ENCODE results near the gene TMOD1. TPM values are rescaled to one million over a fixed set of nuclear protein-coding genes. Genes with fewer than 3 reads are reported as not detected.

The TMOD1 gene
- total and polyA plus RNA-seq, 2 donors (not counting 1 experiment from before 2014, with no cell fraction given), result 0.98 to 4.0 TPM

- Histone ChIP-seq H3K4me2 (ENCODE audit: extremely low read depth, insufficient read depth, low read length) (no peak overlapping the region), H3K4me1 (ENCODE audit: control insufficient read depth, extremely low read depth, insufficient read depth, low read length) (no peaks in the 10 kb centered on the region), H3K9me3 (ENCODE audit: control insufficient read depth, insufficient read depth, low read depth, low read length) (no peaks in the 10 kb centered on the region), H3K4me3 (replicated peaks in 1 of 4; ENCODE audit: control extremely low read depth in 1 of 4, insufficient read depth in 1 of 4, low read depth in 3 of 4, low read length in 4 of 4) (no peak overlapping the region), H2AFZ (ENCODE audit: low read length) (no peak overlapping the region), H3K27ac (ENCODE audit: insufficient read depth, low read length) (no peak overlapping the region), H3K9ac (ENCODE audit: insufficient read depth, low read length) (no peak overlapping the region), H3K79me2 (ENCODE audit: control insufficient read depth, insufficient read depth, low read length) (no peaks in the 10 kb centered on the region), H4K20me1 (ENCODE audit: control insufficient read depth, extremely low read depth, insufficient read depth, low read length) (no peaks in the 10 kb centered on the region), H3K27me3 (ENCODE audit: control insufficient read depth, insufficient read depth, low read length) (no peaks in the 10 kb centered on the region), H3K36me3 (ENCODE audit: control insufficient read depth, insufficient read depth, low read length) (peaks cover 4% of the 10 kb centered on the region)
- DNase-seq (ENCODE audit: low read depth in 2 of 2), result no peak
- TF ChIP-seq, protein P1, sequence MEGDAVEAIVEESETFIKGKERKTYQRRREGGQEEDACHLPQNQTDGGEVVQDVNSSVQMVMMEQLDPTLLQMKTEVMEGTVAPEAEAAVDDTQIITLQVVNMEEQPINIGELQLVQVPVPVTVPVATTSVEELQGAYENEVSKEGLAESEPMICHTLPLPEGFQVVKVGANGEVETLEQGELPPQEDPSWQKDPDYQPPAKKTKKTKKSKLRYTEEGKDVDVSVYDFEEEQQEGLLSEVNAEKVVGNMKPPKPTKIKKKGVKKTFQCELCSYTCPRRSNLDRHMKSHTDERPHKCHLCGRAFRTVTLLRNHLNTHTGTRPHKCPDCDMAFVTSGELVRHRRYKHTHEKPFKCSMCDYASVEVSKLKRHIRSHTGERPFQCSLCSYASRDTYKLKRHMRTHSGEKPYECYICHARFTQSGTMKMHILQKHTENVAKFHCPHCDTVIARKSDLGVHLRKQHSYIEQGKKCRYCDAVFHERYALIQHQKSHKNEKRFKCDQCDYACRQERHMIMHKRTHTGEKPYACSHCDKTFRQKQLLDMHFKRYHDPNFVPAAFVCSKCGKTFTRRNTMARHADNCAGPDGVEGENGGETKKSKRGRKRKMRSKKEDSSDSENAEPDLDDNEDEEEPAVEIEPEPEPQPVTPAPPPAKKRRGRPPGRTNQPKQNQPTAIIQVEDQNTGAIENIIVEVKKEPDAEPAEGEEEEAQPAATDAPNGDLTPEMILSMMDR (conservative IDR thresholded peaks at IDR 0.05 in 1 of 2, IDR thresholded peaks at IDR 0.05 in 1 of 2; ENCODE audit: low read depth in 1 of 2, low read length in 2 of 2), result no peak
- TF ChIP-seq EZH2 (IDR thresholded peaks at IDR 0.05; ENCODE audit: low read length, missing control alignments), result no peak
Observed at GRCh38 chr9:97599314-97599846, 97.9 kb downstream of the TMOD1 start.

- H3K36me3 ChIP-seq (ENCODE audit: control insufficient read depth, insufficient read depth, low read length), result peaks cover 5% of the 10 kb centered on the region
- no peak for DNase-seq (ENCODE audit: low read depth in 2 of 2)
- H3K4me2 ChIP-seq (ENCODE audit: extremely low read depth, insufficient read depth, low read length), result no peak overlapping the region
- no peak overlapping the region for H3K9ac ChIP-seq (ENCODE audit: insufficient read depth, low read length)
- no peaks in the 10 kb centered on the region for H3K27me3 ChIP-seq (ENCODE audit: control insufficient read depth, insufficient read depth, low read length)
- H3K9me3 ChIP-seq (ENCODE audit: control insufficient read depth, insufficient read depth, low read depth, low read length), result no peaks in the 10 kb centered on the region
- H3K27ac ChIP-seq (ENCODE audit: insufficient read depth, low read length), result no peak overlapping the region
- no peak overlapping the region for H3K4me3 ChIP-seq (replicated peaks in 1 of 4; ENCODE audit: control extremely low read depth in 1 of 4, insufficient read depth in 1 of 4, low read depth in 3 of 4, low read length in 4 of 4)
- no peak for TF ChIP-seq EZH2 (IDR thresholded peaks at IDR 0.05; ENCODE audit: low read length, missing control alignments)
- TF ChIP-seq, protein P1 (conservative IDR thresholded peaks at IDR 0.05 in 1 of 2, IDR thresholded peaks at IDR 0.05 in 1 of 2; ENCODE audit: low read depth in 1 of 2, low read length in 2 of 2), result no peak
- H3K4me1 ChIP-seq (ENCODE audit: control insufficient read depth, extremely low read depth, insufficient read depth, low read length), result no peaks in the 10 kb centered on the region
- no peak overlapping the region for H2AFZ ChIP-seq (ENCODE audit: low read length)
- no peaks in the 10 kb centered on the region for H3K79me2 ChIP-seq (ENCODE audit: control insufficient read depth, insufficient read depth, low read length)
- H4K20me1 ChIP-seq (ENCODE audit: control insufficient read depth, extremely low read depth, insufficient read depth, low read length), result no peaks in the 10 kb centered on the region
Observed at GRCh38 chr9:97600531-97601227, 99.2 kb downstream of the TMOD1 start.

DNA sequence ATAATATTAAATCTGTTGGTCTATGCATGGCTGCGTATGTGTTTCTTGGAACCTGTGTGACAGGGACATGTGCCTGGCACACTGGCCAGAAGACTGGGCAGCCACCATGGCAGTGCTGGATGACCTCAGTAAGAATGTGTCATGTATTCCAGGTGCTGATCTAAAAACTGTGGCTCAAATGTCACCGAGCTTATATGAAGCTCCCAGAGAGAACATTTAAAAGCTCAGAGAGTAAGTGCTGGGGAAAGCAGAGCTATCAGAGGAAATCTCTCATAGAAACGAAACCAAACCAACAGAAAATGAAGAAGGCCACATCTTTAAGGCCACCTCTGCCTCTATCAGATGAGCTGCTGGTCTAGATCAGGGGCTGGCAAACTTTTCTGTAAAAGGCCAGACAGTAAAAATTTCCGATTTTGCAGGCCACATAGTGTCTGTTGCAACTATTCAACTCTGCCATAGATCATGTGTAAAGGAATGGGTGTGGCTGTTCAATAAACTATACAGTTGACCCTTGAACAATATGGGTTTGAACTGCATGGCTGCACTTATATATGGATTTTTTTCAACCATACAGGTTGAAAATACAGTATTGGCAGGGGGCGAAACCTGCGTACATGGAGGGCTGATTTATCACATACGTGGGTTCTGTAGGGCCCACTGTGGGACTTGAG lies 99.9 kb downstream of the TMOD1 start:
- Histone ChIP-seq H3K4me1 (ENCODE audit: control insufficient read depth, extremely low read depth, insufficient read depth, low read length) (no peaks in the 10 kb centered on the region), H3K9ac (ENCODE audit: insufficient read depth, low read length) (no peak overlapping the region), H3K36me3 (ENCODE audit: control insufficient read depth, insufficient read depth, low read length) (peaks cover 5% of the 10 kb centered on the region), H3K4me3 (replicated peaks in 1 of 4; ENCODE audit: control extremely low read depth in 1 of 4, insufficient read depth in 1 of 4, low read depth in 3 of 4, low read length in 4 of 4) (no peak overlapping the region), H3K27me3 (ENCODE audit: control insufficient read depth, insufficient read depth, low read length) (no peaks in the 10 kb centered on the region), H3K9me3 (ENCODE audit: control insufficient read depth, insufficient read depth, low read depth, low read length) (no peaks in the 10 kb centered on the region), H4K20me1 (ENCODE audit: control insufficient read depth, extremely low read depth, insufficient read depth, low read length) (no peaks in the 10 kb centered on the region), H3K4me2 (ENCODE audit: extremely low read depth, insufficient read depth, low read length) (no peak overlapping the region), H2AFZ (ENCODE audit: low read length) (no peak overlapping the region), H3K27ac (ENCODE audit: insufficient read depth, low read length) (no peak overlapping the region), H3K79me2 (ENCODE audit: control insufficient read depth, insufficient read depth, low read length) (no peaks in the 10 kb centered on the region)
- TF ChIP-seq, protein P1 (conservative IDR thresholded peaks at IDR 0.05 in 1 of 2, IDR thresholded peaks at IDR 0.05 in 1 of 2; ENCODE audit: low read depth in 1 of 2, low read length in 2 of 2), result no peak
- TF ChIP-seq EZH2 (IDR thresholded peaks at IDR 0.05; ENCODE audit: low read length, missing control alignments), result no peak
- no peak for DNase-seq (ENCODE audit: low read depth in 2 of 2)

Data from fibroblast of lung (primary cell).